ENCODE results near the gene PCCA. TPM values are rescaled to one million over a fixed set of nuclear protein-coding genes. Genes with fewer than 3 reads are reported as not detected.
"Not testable (repeated sequence)": the region's sequence is repeated elsewhere in the genome, so short reads cannot be mapped to it uniquely, and the experiment has no call there.

PCCA gene
- total and polyA plus RNA-seq, 9 donors = 23.5 to 62.4 (median 45.8) TPM

DNA sequence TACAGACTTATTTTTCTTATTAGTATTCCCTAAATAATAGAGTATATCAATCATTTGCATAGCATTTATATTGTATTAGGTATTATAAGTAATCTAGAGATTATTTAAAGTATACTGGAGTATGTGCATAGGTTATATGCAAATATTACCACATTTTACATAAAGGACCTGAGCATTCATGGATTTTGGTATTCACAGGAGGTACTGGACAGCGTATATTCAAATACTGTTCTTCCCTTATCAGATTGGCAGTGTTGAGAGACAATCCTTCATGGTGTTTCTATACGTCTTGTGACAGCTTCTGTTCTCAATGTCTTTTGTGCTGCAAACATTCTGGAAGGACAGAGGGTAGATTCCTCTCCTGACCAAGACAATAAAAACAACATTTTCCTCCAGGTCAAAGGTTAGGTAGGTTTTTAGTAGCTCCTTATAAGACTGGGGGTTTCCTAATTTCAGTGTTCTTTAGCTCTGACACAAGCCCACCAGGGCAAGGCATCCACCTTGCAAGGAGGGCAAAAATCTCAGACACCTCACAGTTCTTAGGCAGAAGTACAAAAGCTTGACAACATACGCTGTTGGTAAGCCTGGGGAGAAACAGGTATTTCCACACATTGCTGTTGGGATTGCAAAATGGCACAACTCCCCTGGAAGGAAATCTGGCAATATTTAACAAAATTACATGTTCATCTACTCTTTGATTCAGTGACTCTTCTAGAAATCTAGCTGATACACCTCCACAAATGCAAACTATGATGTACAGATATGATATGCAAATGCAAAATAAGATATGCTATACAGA, 20.6 kb upstream of the PCCA start:
- no peaks in the 10 kb centered on the region for H3K9me3 ChIP-seq
- no peaks in the 10 kb centered on the region for H3K27me3 ChIP-seq
- no peaks in the 10 kb centered on the region for H3K36me3 ChIP-seq
- H3K4me3 ChIP-seq = no peak overlapping the region
- DNase-seq = no peak
- TF ChIP-seq, protein P1, sequence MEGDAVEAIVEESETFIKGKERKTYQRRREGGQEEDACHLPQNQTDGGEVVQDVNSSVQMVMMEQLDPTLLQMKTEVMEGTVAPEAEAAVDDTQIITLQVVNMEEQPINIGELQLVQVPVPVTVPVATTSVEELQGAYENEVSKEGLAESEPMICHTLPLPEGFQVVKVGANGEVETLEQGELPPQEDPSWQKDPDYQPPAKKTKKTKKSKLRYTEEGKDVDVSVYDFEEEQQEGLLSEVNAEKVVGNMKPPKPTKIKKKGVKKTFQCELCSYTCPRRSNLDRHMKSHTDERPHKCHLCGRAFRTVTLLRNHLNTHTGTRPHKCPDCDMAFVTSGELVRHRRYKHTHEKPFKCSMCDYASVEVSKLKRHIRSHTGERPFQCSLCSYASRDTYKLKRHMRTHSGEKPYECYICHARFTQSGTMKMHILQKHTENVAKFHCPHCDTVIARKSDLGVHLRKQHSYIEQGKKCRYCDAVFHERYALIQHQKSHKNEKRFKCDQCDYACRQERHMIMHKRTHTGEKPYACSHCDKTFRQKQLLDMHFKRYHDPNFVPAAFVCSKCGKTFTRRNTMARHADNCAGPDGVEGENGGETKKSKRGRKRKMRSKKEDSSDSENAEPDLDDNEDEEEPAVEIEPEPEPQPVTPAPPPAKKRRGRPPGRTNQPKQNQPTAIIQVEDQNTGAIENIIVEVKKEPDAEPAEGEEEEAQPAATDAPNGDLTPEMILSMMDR (IDR thresholded peaks at IDR 0.05) = no peak
- no peak for TF ChIP-seq POLR2A (IDR thresholded peaks at IDR 0.05)
- TF ChIP-seq EP300 (IDR thresholded peaks at IDR 0.05) = no peak
- WGBS, 3 donors = 95 to 97% (median 97%) methylated on average over 3 of the region's 3 CpGs
- no peak overlapping the region for H3K27ac ChIP-seq
- intact Hi-C loops (cut with DNase I) = no loop called here
- H3K4me1 ChIP-seq (ENCODE audit: insufficient read depth) = no peaks in the 10 kb centered on the region

DNA sequence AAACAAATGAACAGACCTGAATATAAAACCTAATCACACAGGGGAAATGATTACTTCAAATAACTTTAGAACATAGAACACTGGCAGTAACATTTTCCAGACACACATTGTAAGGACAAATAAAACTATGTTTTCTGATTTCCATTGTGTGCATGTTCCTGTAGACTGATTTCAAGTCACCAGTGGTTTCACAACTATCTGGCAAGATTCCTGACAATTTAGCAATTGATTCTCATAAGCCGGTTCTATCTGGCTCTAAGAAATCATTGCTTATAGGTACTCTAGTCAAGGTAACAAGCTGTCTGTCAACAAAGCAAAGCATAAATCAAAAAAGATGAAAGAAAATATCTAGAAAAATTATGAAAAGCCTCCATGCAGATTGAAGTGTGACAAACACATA, 19.6 kb upstream of the PCCA start:
- DNase-seq = no peak
- no peak overlapping the region for H3K4me3 ChIP-seq
- H3K27ac ChIP-seq = no peak overlapping the region
- no peaks in the 10 kb centered on the region for H3K9me3 ChIP-seq
- H3K36me3 ChIP-seq = no peaks in the 10 kb centered on the region
- WGBS, 3 donors = 63 to 72% (median 67%) methylated on average over 1 of the region's 1 CpG
- TF ChIP-seq POLR2A (IDR thresholded peaks at IDR 0.05) (no peak), EP300 (IDR thresholded peaks at IDR 0.05) (no peak)
- TF ChIP-seq, protein P1 (IDR thresholded peaks at IDR 0.05) = no peak
- intact Hi-C loops (cut with DNase I) = no loop called here
- no peaks in the 10 kb centered on the region for H3K4me1 ChIP-seq (ENCODE audit: insufficient read depth)
- H3K27me3 ChIP-seq = no peaks in the 10 kb centered on the region

DNA sequence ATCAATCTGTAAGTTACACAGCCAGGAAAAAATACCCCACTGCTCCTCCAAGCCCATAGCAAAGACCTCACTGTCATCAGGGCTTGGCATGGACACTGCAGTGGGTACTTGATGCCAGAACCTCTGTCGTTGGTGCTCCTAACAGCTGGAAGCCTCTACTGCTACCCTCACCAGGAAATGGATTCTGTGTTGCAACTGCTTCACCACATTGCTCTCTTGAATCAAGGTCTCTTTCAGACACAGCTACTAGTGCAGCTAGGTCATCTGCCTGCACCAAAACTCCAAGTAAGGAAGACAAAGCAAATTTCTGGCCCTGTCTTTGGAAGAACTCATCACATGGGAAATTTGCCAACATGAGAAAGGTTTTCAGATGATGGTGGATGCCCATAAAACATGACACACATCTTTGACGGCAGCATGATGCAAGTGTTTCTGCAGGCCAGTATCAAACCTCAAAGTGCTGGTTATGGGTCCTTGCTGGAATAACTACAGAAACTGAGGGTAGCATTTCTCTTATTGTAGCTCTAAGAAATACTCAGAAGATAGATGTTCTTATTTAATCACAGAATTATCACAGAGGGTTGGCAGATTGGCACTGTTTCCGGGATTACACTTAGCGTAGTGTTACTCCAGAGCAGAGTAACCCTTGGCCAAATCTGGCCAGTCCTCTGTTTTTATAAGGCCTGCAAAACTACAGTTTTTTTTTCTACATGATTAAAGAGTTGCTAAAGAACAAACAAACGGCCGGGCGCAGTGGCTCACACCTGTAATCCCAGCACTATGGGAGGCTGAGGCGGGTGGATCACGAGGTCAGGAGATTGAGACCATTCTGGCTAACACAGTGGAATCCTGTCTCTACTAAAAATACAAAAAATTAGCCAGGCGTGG, 12.9 kb upstream of the PCCA start:
- no peak for DNase-seq
- Histone ChIP-seq H3K9me3 (no peaks in the 10 kb centered on the region), H3K27ac (no peak overlapping the region), H3K27me3 (no peaks in the 10 kb centered on the region), H3K36me3 (no peaks in the 10 kb centered on the region), H3K4me3 (no peak overlapping the region), H3K4me1 (ENCODE audit: insufficient read depth) (no peaks in the 10 kb centered on the region)
- TF ChIP-seq, protein P1 (IDR thresholded peaks at IDR 0.05) = no peak
- no peak for TF ChIP-seq EP300 (IDR thresholded peaks at IDR 0.05)
- TF ChIP-seq POLR2A (IDR thresholded peaks at IDR 0.05) = no peak
- intact Hi-C loops (cut with DNase I) = no loop called here
- 59 to 83% (median 73%) methylated on average over 10 of the region's 10 CpGs for WGBS, 3 donors

DNA sequence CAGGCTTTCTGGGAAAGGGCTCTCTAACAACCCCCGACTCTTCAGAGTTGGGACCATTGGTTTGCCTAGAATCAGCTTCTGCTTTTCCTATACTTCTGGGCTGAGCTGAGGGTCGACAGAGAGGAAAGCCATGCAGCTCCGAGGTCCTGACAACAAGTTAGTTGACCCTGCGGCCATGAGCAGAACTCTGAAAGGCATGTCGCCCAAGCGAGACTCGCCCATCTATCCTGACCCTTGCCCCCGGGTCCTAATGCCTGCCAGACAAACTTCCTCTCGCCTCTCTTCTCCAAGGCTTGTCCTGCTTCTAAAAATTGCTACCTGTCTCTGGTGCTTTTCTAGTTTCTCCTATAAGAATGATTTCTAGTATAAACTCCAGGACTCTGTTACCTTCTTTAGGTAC, 9.9 kb upstream of the PCCA start:
- DNase-seq; H3K4me3 ChIP-seq; intact Hi-C loops (cut with DNase I); H3K36me3 ChIP-seq; H3K27me3 ChIP-seq; H3K27ac ChIP-seq; H3K4me1 ChIP-seq (ENCODE audit: insufficient read depth); H3K9me3 ChIP-seq: not testable (repeated sequence)
- WGBS, 3 donors = 84 to 90% (median 88%) methylated on average over 9 of the region's 9 CpGs

DNA sequence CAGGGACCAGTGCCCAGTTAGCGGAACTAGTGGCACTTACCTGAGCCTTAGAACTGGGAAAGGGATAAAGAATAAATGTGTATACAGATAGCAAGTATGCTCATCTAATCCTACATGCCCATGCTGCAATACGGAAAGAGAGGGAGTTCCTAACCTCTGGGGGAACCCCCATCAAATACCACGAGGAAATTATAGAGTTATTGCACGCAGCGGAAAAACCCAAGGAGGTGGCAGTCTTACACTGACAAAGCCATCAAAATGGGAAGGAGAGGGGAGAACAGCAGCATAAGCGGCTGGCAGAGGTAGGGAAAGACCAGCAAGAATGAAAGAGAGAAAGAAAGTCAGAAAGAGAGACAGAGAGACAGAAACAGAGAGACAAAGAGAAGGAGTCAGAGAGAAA, 5.5 kb upstream of the PCCA start:
- intact Hi-C loops (cut with DNase I); H3K27ac ChIP-seq; H3K36me3 ChIP-seq; H3K4me1 ChIP-seq (ENCODE audit: insufficient read depth); H3K4me3 ChIP-seq; DNase-seq; H3K9me3 ChIP-seq; H3K27me3 ChIP-seq: not testable (repeated sequence)
- WGBS, 3 donors = 87 to 95% (median 88%) methylated on average over 6 of the region's 6 CpGs
